SKM-1 treated with dmso at 0.1 percent for 144 hours (cell line): ENCODE measurements around the gene ARL1.
"Not testable (repeated sequence)": the region's sequence is repeated elsewhere in the genome, so short reads cannot be mapped to it uniquely, and the experiment has no call there.

Experiments
- DNase-seq: peaks from one replicate; lab custom pipeline; 2025; ENCODE audit not compliant: unreplicated experiment; lab: John Stamatoyannopoulos, UW

ARL1 gene

GRCh38 chr12:101407436-101408345 lies at the start of gene ARL1:
ARL1 (minus strand) TSS chr12:101407772; CDS start chr12:101407645, 127 bp downstream.
- peak; percentile 50 for DNase-seq

GRCh38 chr12:101455685-101456084 lies 48.1 kb upstream of the ARL1 start:
- DNase-seq = no peak

- DNase-seq = peak; percentile 2
Observed at GRCh38 chr12:101441461-101442224, 34.1 kb upstream of the ARL1 start.

- DNase-seq = no peak
Observed at GRCh38 chr12:101439236-101439635, 31.7 kb upstream of the ARL1 start.

- no peak for DNase-seq
Observed at GRCh38 chr12:101436136-101436535, 28.6 kb upstream of the ARL1 start.

- DNase-seq = peak; percentile 39
Observed at GRCh38 chr12:101430456-101430855, 22.9 kb upstream of the ARL1 start.

- DNase-seq = no peak
Observed at GRCh38 chr12:101424620-101425019, 17.0 kb upstream of the ARL1 start.

GRCh38 chr12:101422066-101422465 lies 14.5 kb upstream of the ARL1 start:
- not testable (repeated sequence) for DNase-seq

GRCh38 chr12:101415228-101415627 lies 7.7 kb upstream of the ARL1 start:
- no peak for DNase-seq

- peak; percentile 19 for DNase-seq
Observed at GRCh38 chr12:101414533-101415119, 7.1 kb upstream of the ARL1 start.

GRCh38 chr12:101410169-101410568 lies 2.6 kb upstream of the ARL1 start:
- not testable (repeated sequence) for DNase-seq

GRCh38 chr12:101407049-101407435 lies 530 bp downstream of the ARL1 start:
- DNase-seq = no peak

GRCh38 chr12:101391181-101391580 lies 16.4 kb downstream of the ARL1 start:
- DNase-seq = not testable (repeated sequence)

GRCh38 chr12:101379149-101379548 lies 28.4 kb downstream of the ARL1 start:
- no peak for DNase-seq

- no peak for DNase-seq
Observed at GRCh38 chr12:101375573-101375972, 32.0 kb downstream of the ARL1 start.

- no peak for DNase-seq
Observed at GRCh38 chr12:101372431-101372830, 35.1 kb downstream of the ARL1 start.

GRCh38 chr12:101368016-101368415 lies 39.6 kb downstream of the ARL1 start:
- no peak for DNase-seq

GRCh38 chr12:101361455-101361854 lies 46.1 kb downstream of the ARL1 start:
- no peak for DNase-seq

- DNase-seq = no peak
Observed at GRCh38 chr12:101356794-101357193, 50.8 kb downstream of the ARL1 start.

- no peak for DNase-seq
Observed at GRCh38 chr12:101351682-101352081, 55.9 kb downstream of the ARL1 start.

- DNase-seq = no peak
Observed at GRCh38 chr12:101343893-101344292, 63.7 kb downstream of the ARL1 start.
